ENCODE results near the gene GJC1. TPM values are rescaled to one million over a fixed set of nuclear protein-coding genes. Genes with fewer than 3 reads are reported as not detected.
A peak's percentile ranks its signal among the peaks of the same experiment; 100 is the strongest.

The GJC1 gene
- total and polyA plus RNA-seq, 9 of the 15 experiments (the other 6 are each of a cell fraction or from before 2014, with no cell fraction given), result 0.04 to 1.4 (median 0.18) TPM; not detected in 1

GRCh38 chr17:44794851-44795413, 35.2 kb downstream of the GJC1 start (continued):
- TF ChIP-seq SNIP1 (IDR thresholded peaks at IDR 0.05; ENCODE audit: low read depth) (no peak), CLOCK (CRISPR knock-in tag; IDR thresholded peaks at IDR 0.05; ENCODE audit: borderline replicate concordance) (no peak), SMARCB1 (IDR thresholded peaks at IDR 0.05; ENCODE audit: insufficient read length, low read depth) (no peak), HIVEP1 (CRISPR knock-in tag; IDR thresholded peaks at IDR 0.05) (no peak), ZNF609 (CRISPR knock-in tag; IDR thresholded peaks at IDR 0.05; ENCODE audit: borderline replicate concordance) (no peak), MAFG (tag; conservative IDR thresholded peaks at IDR 0.05) (0 out of 2 replicates have a peak, but pooled peaks have one; percentile 10), ADNP (tag; IDR thresholded peaks at IDR 0.05) (no peak), ZNF668 (CRISPR knock-in tag; IDR thresholded peaks at IDR 0.05) (no peak), CHCHD3 (CRISPR knock-in tag; IDR thresholded peaks at IDR 0.05) (no peak), ZFX (CRISPR knock-in tag; IDR thresholded peaks at IDR 0.05) (no peak), HDAC1 (IDR thresholded peaks at IDR 0.05) (no peak), VEZF1 (CRISPR knock-in tag; IDR thresholded peaks at IDR 0.05) (0 out of 2 replicates have a peak, but pooled peaks have one; percentile 25), JUND (IDR thresholded peaks at IDR 0.05; ENCODE audit: borderline replicate concordance, low read depth, low read length) (no peak; the same call in 1 of the 2 replicates), JUND (tag; IDR thresholded peaks at IDR 0.05; ENCODE audit: borderline replicate concordance, low read depth, low read length) (0 out of 3 replicates have a peak, but pooled peaks have one; percentile 17), KAT8 (IDR thresholded peaks at IDR 0.05; ENCODE audit: low read depth) (no peak), L3MBTL2 (IDR thresholded peaks at IDR 0.05) (peak; percentile 38; the same call in 1 of the 2 replicates), ZNF280B (CRISPR knock-in tag; IDR thresholded peaks at IDR 0.05) (no peak), CTBP1 (IDR thresholded peaks at IDR 0.05; ENCODE audit: borderline replicate concordance) (no peak)
